Stromal cell of bone marrow (primary cell): ENCODE results near the gene TEX11.
"Not testable (repeated sequence)": the region's sequence is repeated elsewhere in the genome, so short reads cannot be mapped to it uniquely, and the experiment has no call there.

Experiments used
- DNase-seq: peaks from one replicate; pipeline ENCODE4 v3.0.0-alpha.2; 2012; ENCODE audit warnings: low read depth

TEX11 gene

GRCh38 chrX:70755850-70756249, 152.7 kb downstream of the TEX11 start:
- no peak for DNase-seq

- DNase-seq: no peak
Observed at GRCh38 chrX:70754169-70754848, 154.2 kb downstream of the TEX11 start.

- DNase-seq: not testable (repeated sequence)
Observed at GRCh38 chrX:70733774-70734173, 174.7 kb downstream of the TEX11 start.

GRCh38 chrX:70727961-70728360, 180.6 kb downstream of the TEX11 start:
- DNase-seq: not testable (repeated sequence)

- no peak for DNase-seq
Observed at GRCh38 chrX:70720721-70721120, 187.8 kb downstream of the TEX11 start.

- not testable (repeated sequence) for DNase-seq
Observed at GRCh38 chrX:70711336-70711735, 197.2 kb downstream of the TEX11 start.

GRCh38 chrX:70694339-70695122, 214.0 kb downstream of the TEX11 start:
- no peak for DNase-seq

DNA sequence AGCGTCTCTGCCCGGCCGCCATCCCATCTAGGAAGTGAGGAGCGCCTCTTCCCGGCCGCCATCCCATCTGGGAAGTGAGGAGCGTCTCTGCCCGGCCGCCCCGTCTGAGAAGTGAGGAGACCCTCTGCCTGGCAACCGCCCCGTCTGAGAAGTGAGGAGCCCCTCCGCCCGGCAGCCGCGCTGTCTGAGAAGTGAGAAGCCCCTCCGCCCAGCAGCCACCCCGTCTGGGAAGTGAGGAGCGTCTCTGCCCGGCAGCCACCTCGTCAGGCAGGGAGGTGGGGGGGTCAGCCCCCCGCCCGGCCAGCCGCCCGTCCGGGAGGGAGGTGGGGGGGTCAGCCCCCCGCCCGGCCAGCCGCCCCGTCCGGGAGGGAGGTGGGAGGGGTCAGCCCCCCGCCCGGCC, 229.1 kb downstream of the TEX11 start:
- DNase-seq: not testable (repeated sequence)

GRCh38 chrX:70675284-70675683, 233.2 kb downstream of the TEX11 start:
- DNase-seq: no peak

DNA sequence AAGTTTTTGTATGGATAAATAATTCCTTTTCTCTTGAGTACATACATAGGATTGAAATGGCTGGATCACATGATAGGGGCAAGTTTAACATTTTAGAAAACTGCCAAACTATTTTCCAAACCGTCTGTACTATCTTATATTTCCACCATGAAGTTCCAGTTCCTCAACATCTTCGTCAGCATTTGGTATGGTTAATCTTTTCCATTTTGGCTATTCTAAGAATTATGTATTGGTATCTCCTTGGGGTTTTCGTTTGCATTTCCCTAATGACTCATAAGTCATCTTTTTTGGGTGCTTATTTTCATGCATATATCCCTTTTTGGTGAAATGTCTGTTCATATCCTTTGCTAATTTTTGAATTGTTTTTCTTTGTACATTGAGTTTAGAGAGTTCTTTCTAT, 236.2 kb downstream of the TEX11 start:
- no peak for DNase-seq

DNA sequence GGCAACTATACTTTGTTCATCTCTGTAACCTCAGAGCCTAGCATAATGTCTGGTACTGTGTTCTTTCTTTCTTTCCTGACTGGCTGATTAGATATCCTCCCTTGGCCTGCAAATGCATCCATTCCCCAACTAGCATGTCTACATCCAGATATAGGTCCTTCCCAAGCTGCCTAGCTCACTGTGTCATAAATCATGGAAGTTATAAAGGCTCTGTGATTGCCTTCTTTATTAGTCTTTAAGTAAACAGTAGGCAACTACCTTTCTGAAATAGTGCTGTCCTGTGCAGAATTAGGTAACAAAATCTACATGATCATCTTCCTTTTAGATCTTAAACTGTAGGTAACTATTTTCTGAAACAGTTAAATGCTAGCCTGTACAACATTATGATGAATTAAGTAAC, 239.4 kb downstream of the TEX11 start:
- DNase-seq: no peak

DNA sequence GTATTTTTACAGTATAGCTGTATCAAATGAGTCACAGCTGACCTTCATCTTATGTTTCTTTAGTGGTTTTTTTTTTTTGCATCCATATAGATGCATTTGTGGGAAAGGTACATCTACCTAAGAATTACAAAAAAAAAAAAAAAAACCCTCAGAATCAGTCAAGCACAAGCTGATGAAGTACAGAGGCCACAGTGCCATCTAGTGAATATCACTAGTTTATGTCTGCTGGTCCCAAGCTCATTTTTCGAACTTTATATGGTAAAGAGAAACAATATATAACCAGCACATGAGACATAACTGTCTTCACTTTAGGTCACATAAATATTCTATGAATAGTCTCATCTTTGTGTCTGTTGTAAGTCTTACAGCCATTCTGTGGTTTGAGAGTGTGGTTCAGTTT, 243.8 kb downstream of the TEX11 start:
- DNase-seq: peak; percentile 11

DNA sequence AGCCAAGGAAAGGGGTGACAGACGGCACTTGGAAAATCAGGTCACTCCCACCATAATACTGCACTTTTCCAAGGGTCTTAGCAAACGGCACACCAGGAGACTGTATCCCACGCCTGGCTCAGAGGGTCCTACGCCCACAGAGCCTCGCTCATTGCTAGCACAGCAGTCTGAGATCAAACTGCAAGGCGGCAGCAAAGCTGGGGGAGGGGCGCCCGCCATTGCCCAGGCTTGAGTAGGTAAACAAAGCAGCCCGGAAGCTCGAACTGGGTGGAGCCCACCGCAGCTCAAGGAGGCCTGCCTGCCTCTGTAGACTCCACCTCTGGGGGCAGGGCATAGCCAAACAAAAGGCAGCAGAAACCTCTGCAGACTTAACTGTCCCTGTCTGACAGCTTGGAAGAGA, 247.4 kb downstream of the TEX11 start:
- DNase-seq: not testable (repeated sequence)

- DNase-seq: not testable (repeated sequence)
Observed at GRCh38 chrX:70657546-70657945, 251.0 kb downstream of the TEX11 start.

GRCh38 chrX:70656304-70656703, 252.2 kb downstream of the TEX11 start:
- DNase-seq: no peak

- not testable (repeated sequence) for DNase-seq
Observed at GRCh38 chrX:70647910-70648309, 260.6 kb downstream of the TEX11 start.

- DNase-seq: no peak
Observed at GRCh38 chrX:70636218-70636617, 272.3 kb downstream of the TEX11 start.

GRCh38 chrX:70635669-70636068, 272.8 kb downstream of the TEX11 start:
- DNase-seq: no peak

- no peak for DNase-seq
Observed at GRCh38 chrX:70635227-70635626, 273.3 kb downstream of the TEX11 start.

DNA sequence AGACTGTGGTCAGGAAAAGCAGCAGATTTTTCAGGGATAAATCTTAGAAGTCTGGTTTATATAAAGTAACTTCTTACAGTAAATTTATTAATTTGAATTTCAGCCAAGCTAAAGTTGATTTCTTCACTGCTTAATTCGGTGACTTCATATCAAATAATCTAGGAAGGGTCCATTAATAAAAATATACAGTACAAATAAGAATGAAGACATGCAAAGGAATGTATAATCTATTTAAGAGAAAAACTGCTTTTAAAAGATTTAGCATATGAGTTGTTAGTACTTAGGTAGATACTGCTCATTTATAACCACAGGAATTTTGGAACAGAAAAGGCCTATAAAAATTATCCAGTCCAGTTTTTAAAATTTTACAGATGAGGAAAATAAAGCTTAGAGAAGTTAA, 286.8 kb downstream of the TEX11 start:
- no peak for DNase-seq

DNA sequence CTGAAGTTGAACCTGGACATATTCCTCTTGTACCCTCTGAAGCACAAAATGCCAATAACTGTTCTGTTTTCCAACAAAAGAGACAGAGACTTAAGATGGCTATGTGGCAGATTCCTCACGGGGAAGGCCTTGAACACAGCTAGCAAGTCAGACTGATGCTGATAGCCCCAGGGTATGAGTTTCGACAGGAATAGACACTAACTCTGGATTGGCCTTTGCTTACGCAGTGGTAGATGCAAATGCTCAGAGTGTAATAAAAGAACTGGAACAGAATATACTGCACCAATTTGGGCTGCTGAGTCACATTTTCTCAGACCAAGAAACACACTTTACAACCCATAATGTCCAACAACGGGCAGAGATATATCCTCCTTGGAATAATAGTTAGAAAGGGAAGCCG, 290.0 kb downstream of the TEX11 start:
- DNase-seq: no peak

GRCh38 chrX:70613295-70613694, 295.2 kb downstream of the TEX11 start:
- no peak for DNase-seq

- DNase-seq: no peak
Observed at GRCh38 chrX:70605352-70605751, 303.2 kb downstream of the TEX11 start.

DNA sequence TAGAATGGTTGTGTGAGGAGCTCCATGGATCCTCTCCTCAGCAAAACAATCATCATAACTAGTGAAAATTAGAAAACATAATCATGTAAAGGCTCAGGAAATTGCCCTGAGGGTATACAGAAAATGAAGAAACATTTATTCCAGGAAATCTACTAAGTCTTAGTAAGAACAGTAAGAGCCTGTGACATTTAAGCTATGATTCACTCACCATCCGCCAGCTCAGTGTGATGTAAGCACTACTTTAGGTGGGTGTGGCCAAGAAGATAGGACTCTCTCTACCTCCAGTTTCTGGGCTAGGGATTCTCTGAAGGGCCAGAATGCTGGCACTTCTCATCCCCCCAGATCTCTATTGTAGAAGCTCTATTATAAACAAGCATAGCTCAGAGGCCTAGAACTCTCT, 316.4 kb downstream of the TEX11 start:
- peak; percentile 43 for DNase-seq
